ENCODE data around the gene SYCP1.

Gene SYCP1

DNA sequence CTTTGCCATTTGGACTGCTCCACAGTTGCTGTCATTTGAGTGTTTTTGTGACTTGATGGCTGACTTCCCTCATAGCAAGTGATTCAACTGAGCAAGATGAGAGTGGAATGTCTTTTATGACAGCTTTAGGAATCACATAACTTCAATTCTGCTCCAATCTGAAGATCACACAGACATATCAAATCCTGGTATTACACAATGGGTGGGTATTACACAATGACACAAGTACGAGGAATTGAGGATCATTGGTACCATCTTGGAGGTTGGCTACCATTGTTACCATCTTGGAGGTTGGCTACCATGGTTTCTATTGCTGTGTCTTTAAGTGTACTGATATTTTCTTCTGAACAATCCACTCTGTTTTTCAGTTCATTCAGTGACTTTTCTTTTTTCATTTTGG is 166.5 kb downstream of the SYCP1 start:
- DNase-seq (ENCODE audit: low read depth in 1 of 2, low spot score in 1 of 2) = no peak

GRCh38 chr1:115023593-115023992 is 168.9 kb downstream of the SYCP1 start:
- no peaks in the 10 kb centered on the region for H3K27me3 ChIP-seq (ENCODE audit: insufficient read depth, poor library complexity, severe bottlenecking)
- no peak for DNase-seq (ENCODE audit: low read depth in 1 of 2, low spot score in 1 of 2)

More for the DNA sequence above, 166.5 kb downstream of the SYCP1 start:
- TF ChIP-seq CTCF (IDR thresholded peaks at IDR 0.05; ENCODE audit: insufficient read depth, low read length) (no peak), POLR2AphosphoS5 (IDR thresholded peaks at IDR 0.05; ENCODE audit: low read depth) (no peak), REST (IDR thresholded peaks at IDR 0.05; ENCODE audit: insufficient replicate concordance, low read depth) (no peak), SPI1 (IDR thresholded peaks at IDR 0.05; ENCODE audit: borderline replicate concordance, low read depth) (no peak), GABPA (IDR thresholded peaks at IDR 0.05; ENCODE audit: low read depth) (no peak)
- Histone ChIP-seq H3K4me3 (replicated peaks; ENCODE audit: insufficient read depth, low read length) (no peak overlapping the region), H3K27ac (replicated peaks) (no peak overlapping the region), H3K27me3 (ENCODE audit: insufficient read depth, poor library complexity, severe bottlenecking) (no peaks in the 10 kb centered on the region)

GRCh38 chr1:115029526-115029925 is 174.9 kb downstream of the SYCP1 start, which contains the start of gene TSHB:
Gene TSHB (plus strand): TSS chr1:115029826. CDS start chr1:115033363, 3,537 bp downstream.
- no peaks in the 10 kb centered on the region for H3K27me3 ChIP-seq (ENCODE audit: insufficient read depth, poor library complexity, severe bottlenecking)
- H3K4me3 ChIP-seq (replicated peaks; ENCODE audit: insufficient read depth, low read length) = no peak within 1 kb of the TSS
- DNase-seq (ENCODE audit: low read depth in 1 of 2, low spot score in 1 of 2) = no peak
- no peak within 1 kb of the TSS for H3K27ac ChIP-seq (replicated peaks)
- TF ChIP-seq POLR2AphosphoS5 (IDR thresholded peaks at IDR 0.05; ENCODE audit: low read depth) = no peak
- TF ChIP-seq GABPA (IDR thresholded peaks at IDR 0.05; ENCODE audit: low read depth) = no peak
- TF ChIP-seq SPI1 (IDR thresholded peaks at IDR 0.05; ENCODE audit: borderline replicate concordance, low read depth) = no peak
- TF ChIP-seq CTCF (IDR thresholded peaks at IDR 0.05; ENCODE audit: insufficient read depth, low read length) = no peak
- TF ChIP-seq REST (IDR thresholded peaks at IDR 0.05; ENCODE audit: insufficient replicate concordance, low read depth) = no peak

More at GRCh38 chr1:115023593-115023992, 168.9 kb downstream of the SYCP1 start:
- no peak for TF ChIP-seq SPI1 (IDR thresholded peaks at IDR 0.05; ENCODE audit: borderline replicate concordance, low read depth)
- no peak for TF ChIP-seq POLR2AphosphoS5 (IDR thresholded peaks at IDR 0.05; ENCODE audit: low read depth)
- no peak for TF ChIP-seq REST (IDR thresholded peaks at IDR 0.05; ENCODE audit: insufficient replicate concordance, low read depth)
- no peak for TF ChIP-seq CTCF (IDR thresholded peaks at IDR 0.05; ENCODE audit: insufficient read depth, low read length)
- no peak for TF ChIP-seq GABPA (IDR thresholded peaks at IDR 0.05; ENCODE audit: low read depth)
- Histone ChIP-seq H3K4me3 (replicated peaks; ENCODE audit: insufficient read depth, low read length) (no peak overlapping the region), H3K27ac (replicated peaks) (no peak overlapping the region)
